Raji (cell line): ENCODE results near the gene SPACA6.

Experiments used
- POLR2A ChIP-seq: IDR thresholded peaks from 2 replicates; pipeline ENCODE4 v1.6.1; 2011; ENCODE audit warnings: low read depth, low read length, control low read depth; ENCODE audit not compliant: insufficient read depth

SPACA6 gene

DNA sequence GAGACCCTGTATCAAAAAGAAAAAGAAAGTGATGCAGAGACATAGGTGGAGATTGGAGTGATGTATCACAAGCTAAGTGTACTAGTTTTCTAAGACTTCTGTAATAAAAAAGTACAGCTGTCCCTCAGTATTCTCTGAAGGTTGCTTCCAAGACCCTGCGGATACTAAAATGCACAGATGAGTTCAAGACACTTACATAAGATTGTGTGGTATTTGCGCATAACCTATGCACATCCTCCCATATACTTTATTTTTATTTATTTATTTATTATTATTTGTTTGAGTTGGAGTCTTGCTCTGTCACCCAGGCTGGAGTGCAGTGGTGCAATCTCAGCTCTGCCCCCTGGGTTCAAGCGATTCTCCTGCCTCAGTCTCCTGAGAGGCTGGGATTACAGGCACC lies 44.3 kb downstream of the SPACA6 start:
- TF ChIP-seq POLR2A, result no peak

DNA sequence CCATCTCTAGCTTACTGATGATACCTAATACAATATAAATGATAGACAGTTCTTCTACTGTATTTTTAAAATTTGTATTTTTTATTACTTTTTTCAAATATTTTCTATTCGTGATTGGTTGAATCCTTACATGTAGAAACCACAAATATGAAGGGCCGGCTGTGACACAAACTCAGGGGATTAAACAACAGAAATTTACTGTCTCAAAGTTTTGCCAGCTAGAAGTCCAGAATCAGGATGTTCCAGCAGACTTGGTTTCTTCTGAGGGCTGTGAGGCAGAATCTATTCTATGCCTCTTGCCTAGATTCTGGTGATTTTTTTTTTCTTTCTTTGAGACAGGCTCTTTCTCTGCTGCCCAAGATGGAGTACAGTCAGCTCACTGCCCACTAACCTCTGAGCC lies 44.8 kb downstream of the SPACA6 start:
- TF ChIP-seq POLR2A, result no peak

GRCh38 chr19:51739466-51740213 lies 46.5 kb downstream of the SPACA6 start:
- no peak for TF ChIP-seq POLR2A

GRCh38 chr19:51740356-51740755 lies 47.2 kb downstream of the SPACA6 start:
- no peak for TF ChIP-seq POLR2A

- no peak for TF ChIP-seq POLR2A
These were observed 49.7 kb downstream of the SPACA6 start for GRCh38 chr19:51742789-51743188.

GRCh38 chr19:51743405-51743804 lies 50.3 kb downstream of the SPACA6 start:
- TF ChIP-seq POLR2A, result no peak

DNA sequence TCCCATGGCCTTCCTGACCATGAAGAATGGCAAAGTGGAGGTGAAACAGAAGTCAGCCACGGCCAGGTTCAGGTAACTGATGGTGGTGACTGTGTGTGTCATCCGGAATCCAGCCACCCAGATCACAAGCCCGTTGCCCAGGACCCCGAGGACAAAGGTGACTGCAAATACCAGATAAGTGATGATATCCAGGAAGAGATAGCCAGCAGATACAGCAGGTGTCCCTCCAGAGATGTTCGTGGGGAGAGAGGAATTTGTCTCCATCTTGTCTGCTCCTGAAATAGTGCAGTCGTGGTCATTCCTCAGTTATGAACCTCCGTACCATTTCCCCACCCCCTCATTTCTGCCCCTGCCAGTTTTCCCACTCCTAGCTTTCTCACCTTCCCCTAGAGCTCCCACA lies 53.6 kb downstream of the SPACA6 start:
- no peak for TF ChIP-seq POLR2A

GRCh38 chr19:51749979-51750378 lies 56.8 kb downstream of the SPACA6 start:
- no peak for TF ChIP-seq POLR2A

- no peak for TF ChIP-seq POLR2A
These were observed 57.4 kb downstream of the SPACA6 start for GRCh38 chr19:51750400-51751094.

DNA sequence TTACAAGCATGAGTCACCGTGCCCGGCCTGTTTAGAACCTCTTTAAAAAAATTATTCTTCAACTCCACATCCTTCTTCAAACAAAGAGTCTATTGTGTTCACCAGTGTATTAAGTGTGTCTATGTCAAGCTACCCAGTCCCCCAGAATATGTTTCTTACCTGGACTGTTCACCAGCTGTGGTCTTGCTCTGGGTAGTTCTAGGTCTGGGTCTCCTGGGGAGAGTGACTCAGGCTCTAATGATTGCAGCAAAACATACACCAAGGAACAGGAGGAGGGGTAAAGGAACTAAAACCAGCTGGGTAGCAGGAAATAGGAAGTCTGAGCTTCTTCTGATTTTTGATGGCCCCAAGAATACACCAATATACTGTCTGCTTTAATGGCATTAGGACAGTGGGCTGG lies 58.5 kb downstream of the SPACA6 start, which contains the start of gene FPR1:
Gene FPR1, minus strand, starts transcription at position 224 of the 400 bp plus-strand sequence. CDS start 4,884 bp downstream, outside the sequence.
- no peak for TF ChIP-seq POLR2A

GRCh38 chr19:51754109-51754508 lies 61.0 kb downstream of the SPACA6 start:
- no peak for TF ChIP-seq POLR2A

DNA sequence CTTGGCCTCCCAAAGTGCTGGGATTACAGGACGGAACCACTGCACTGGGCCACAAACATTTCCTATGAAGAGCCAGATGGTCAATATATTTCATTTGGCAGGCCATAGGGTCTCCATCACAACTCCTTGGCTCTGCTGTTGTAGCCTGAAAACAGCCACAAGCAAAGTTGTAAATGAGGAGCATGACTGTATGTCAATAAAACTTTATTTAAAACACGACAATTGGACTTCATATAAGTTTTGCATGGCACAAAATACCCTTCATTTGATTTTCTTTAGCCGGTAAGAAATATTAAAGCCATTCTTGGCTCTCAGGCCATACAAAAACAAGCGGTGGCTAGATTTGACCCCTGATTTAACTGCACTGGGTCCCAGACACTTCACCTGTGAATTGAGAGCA lies 61.6 kb downstream of the SPACA6 start:
- no peak for TF ChIP-seq POLR2A
